DND-41 (cell line): ENCODE results near the gene TCEAL8.

ENCODE experiments used
- ATAC-seq: fragments of 200-7000 bp; cut with Tn5 transposase; 3 replicates; pipeline ENCODE4 v1.9.1; 2021; ENCODE audit warnings: low read depth; ENCODE audit not compliant: insufficient read depth
- DNase-seq: peaks from one replicate; pipeline ENCODE4 v3.0.0-alpha.2; 2020
- H2AFZ ChIP-seq: 2 replicates; pipeline ENCODE4 v1.6.0; 2012; ENCODE audit warnings: low read depth, low read length
- H3K27ac ChIP-seq: 2 replicates; pipeline ENCODE4 v1.5.1; 2012; ENCODE audit warnings: low read length, inconsistent platforms
- H3K27me3 ChIP-seq: fragments of 200-600 bp; sonication (generic); 2 replicates; pipeline ENCODE4 v1.6.0; 2012; ENCODE audit warnings: low read length, mild to moderate bottlenecking, inconsistent platforms; ENCODE audit not compliant: insufficient read depth, poor library complexity
- H3K36me3 ChIP-seq: 2 replicates; pipeline ENCODE4 v1.5.1; 2012; ENCODE audit warnings: low read length, inconsistent platforms; ENCODE audit not compliant: insufficient read depth
- H3K4me1 ChIP-seq: 2 replicates; pipeline ENCODE4 v1.5.1; 2012; ENCODE audit warnings: mild to moderate bottlenecking, low read length; ENCODE audit not compliant: insufficient read depth
- H3K4me2 ChIP-seq: 2 replicates; pipeline ENCODE4 v1.6.0; 2012; ENCODE audit warnings: mild to moderate bottlenecking, moderate library complexity, low read length, inconsistent platforms; ENCODE audit not compliant: insufficient read depth
- H3K4me3 ChIP-seq, 2 experiments: fragments of 200-600 bp in 1 of 2; shearing (Covaris generic) in 1 of 2; 2 replicates each; pipeline ENCODE4 v1.5.1; 2012 to 2016; ENCODE audit warnings: inconsistent platforms in 2 of 2, low read length in 2 of 2, mild to moderate bottlenecking in 2 of 2, low read depth in 1 of 2, moderate library complexity in 1 of 2
- H3K79me2 ChIP-seq: 2 replicates; pipeline ENCODE4 v1.6.0; 2012; ENCODE audit warnings: low read length, inconsistent platforms; ENCODE audit not compliant: insufficient read depth
- H3K9ac ChIP-seq: 2 replicates; pipeline ENCODE4 v1.6.0; 2012; ENCODE audit warnings: low read depth, mild to moderate bottlenecking, inconsistent platforms, low read length, moderate library complexity
- H3K9me3 ChIP-seq: 2 replicates; pipeline ENCODE4 v1.5.1; 2012; ENCODE audit warnings: low read length, moderate library complexity, mild to moderate bottlenecking, inconsistent platforms; ENCODE audit not compliant: insufficient read depth, severe bottlenecking
- H4K20me1 ChIP-seq: 2 replicates; pipeline ENCODE4 v1.6.0; 2012; ENCODE audit warnings: low read length; ENCODE audit not compliant: insufficient read depth
- CTCF ChIP-seq: IDR thresholded peaks from 2 replicates; pipeline ENCODE4 v1.5.1; 2012; ENCODE audit warnings: borderline replicate concordance, low read length, moderate library complexity, mild to moderate bottlenecking; ENCODE audit not compliant: poor library complexity, severe bottlenecking; ENCODE audit errors: extremely low read depth
- EZH2 ChIP-seq: IDR thresholded peaks from 3 replicates; pipeline ENCODE4 v1.6.1; 2012; ENCODE audit warnings: borderline replicate concordance, low read depth, mild to moderate bottlenecking, moderate library complexity, low read length, inconsistent platforms; ENCODE audit not compliant: severe bottlenecking

The TCEAL8 gene

GRCh38 chrX:103274284-103274683 lies 19.3 kb upstream of the TCEAL8 start:
- H3K27me3 ChIP-seq: no peaks in the 10 kb centered on the region
- H4K20me1 ChIP-seq: no peaks in the 10 kb centered on the region
- TF ChIP-seq CTCF: no peak
- TF ChIP-seq EZH2: no peak

GRCh38 chrX:103258275-103258674 lies 3.3 kb upstream of the TCEAL8 start:
- Histone ChIP-seq H3K9ac (no peak overlapping the region), H4K20me1 (no peaks in the 10 kb centered on the region), H3K79me2 (peaks cover 10% of the 10 kb centered on the region), H3K4me1 (peaks cover 19% of the 10 kb centered on the region; the same call in 1 of the 2 replicates), H2AFZ (no peak overlapping the region), H3K27me3 (no peaks in the 10 kb centered on the region), H3K4me2 (no peak overlapping the region), H3K4me3 (no peak overlapping the region), H3K27ac (no peak overlapping the region), H3K9me3 (no peaks in the 10 kb centered on the region), H3K36me3 (peaks cover 3% of the 10 kb centered on the region; the same call in 1 of the 2 replicates)
- ATAC-seq (no peak), DNase-seq (no peak)
- TF ChIP-seq CTCF (no peak), EZH2 (no peak)

More at GRCh38 chrX:103274284-103274683, 19.3 kb upstream of the TCEAL8 start:
- Histone ChIP-seq H3K79me2 (no peaks in the 10 kb centered on the region), H2AFZ (no peak overlapping the region), H3K36me3 (no peaks in the 10 kb centered on the region), H3K4me3 (no peak overlapping the region), H3K9ac (no peak overlapping the region), H3K27ac (no peak overlapping the region), H3K9me3 (no peaks in the 10 kb centered on the region), H3K4me2 (no peak overlapping the region), H3K4me1 (no peaks in the 10 kb centered on the region)
- ATAC-seq (no peak), DNase-seq (no peak)

- no peak overlapping the region for H2AFZ ChIP-seq
- no peaks in the 10 kb centered on the region for H4K20me1 ChIP-seq
- no peak overlapping the region for H3K4me3 ChIP-seq
- DNase-seq (no peak), ATAC-seq (no peak)
- peaks cover 20% of the 10 kb centered on the region; the same call in 1 of the 2 replicates for H3K4me1 ChIP-seq
- no peak overlapping the region for H3K9ac ChIP-seq
- no peak overlapping the region for H3K27ac ChIP-seq
- peaks cover 10% of the 10 kb centered on the region for H3K79me2 ChIP-seq
- no peaks in the 10 kb centered on the region for H3K9me3 ChIP-seq
- no peaks in the 10 kb centered on the region for H3K27me3 ChIP-seq
- peaks cover 3% of the 10 kb centered on the region; the same call in 1 of the 2 replicates for H3K36me3 ChIP-seq
- no peak overlapping the region for H3K4me2 ChIP-seq
- no peak for TF ChIP-seq EZH2
- no peak for TF ChIP-seq CTCF
Measured at GRCh38 chrX:103256651-103257050, 1.7 kb upstream of the TCEAL8 start.
